NCI-H2029 treated with DMSO at 0.1 percent for 48 hours (cell line): Measurements from ENCODE around the gene CHD5.

Experiments
- DNase-seq: peaks from one replicate; lab custom pipeline; 2025; lab: John Stamatoyannopoulos, UW

The CHD5 gene

GRCh38 chr1:6200188-6200809 is 20.2 kb upstream of the CHD5 start:
- DNase-seq = no peak

- DNase-seq = peak; percentile 97
Observed at GRCh38 chr1:6199298-6200187, 19.4 kb upstream of the CHD5 start, which contains the start of gene RPL22. TSS of gene RPL22 (minus strand) at chr1:6199595. CDS start at chr1:6199573, 22 bp downstream.

GRCh38 chr1:6198646-6199297 is 18.7 kb upstream of the CHD5 start:
- no peak for DNase-seq

- DNase-seq = no peak
Observed at GRCh38 chr1:6197746-6198427, 17.8 kb upstream of the CHD5 start.

GRCh38 chr1:6191968-6192367 is 11.8 kb upstream of the CHD5 start:
- no peak for DNase-seq

GRCh38 chr1:6188466-6188865 is 8.3 kb upstream of the CHD5 start:
- no peak for DNase-seq

- DNase-seq = no peak
Observed at GRCh38 chr1:6185635-6186382, 5.7 kb upstream of the CHD5 start.

- no peak for DNase-seq
Observed at GRCh38 chr1:6185151-6185550, 5.0 kb upstream of the CHD5 start.

GRCh38 chr1:6184083-6184783 is 4.1 kb upstream of the CHD5 start:
- DNase-seq = no peak

GRCh38 chr1:6183520-6183989 is 3.4 kb upstream of the CHD5 start:
- DNase-seq = no peak

- DNase-seq = no peak
Observed at GRCh38 chr1:6181347-6181770, 1.2 kb upstream of the CHD5 start.

- DNase-seq = no peak
Observed at GRCh38 chr1:6180707-6181311, 688 bp upstream of the CHD5 start.

GRCh38 chr1:6179564-6180175 is 451 bp downstream of the CHD5 start:
- DNase-seq = no peak

- DNase-seq = no peak
Observed at GRCh38 chr1:6178751-6179563, 1.2 kb downstream of the CHD5 start.

- no peak for DNase-seq
Observed at GRCh38 chr1:6177681-6178380, 2.3 kb downstream of the CHD5 start.

- no peak for DNase-seq
Observed at GRCh38 chr1:6176779-6177178, 3.3 kb downstream of the CHD5 start.

GRCh38 chr1:6175411-6175828 is 4.7 kb downstream of the CHD5 start:
- DNase-seq = no peak
